ENCODE measurements around the gene RYR2. TPM values are rescaled to one million over a fixed set of nuclear protein-coding genes. Genes with fewer than 3 reads are reported as not detected.

RYR2 gene
- polyA plus RNA-seq, 2 of the 4 experiments (the other 2 are of a cell fraction) = 0.06 TPM; not detected in 1

DNA sequence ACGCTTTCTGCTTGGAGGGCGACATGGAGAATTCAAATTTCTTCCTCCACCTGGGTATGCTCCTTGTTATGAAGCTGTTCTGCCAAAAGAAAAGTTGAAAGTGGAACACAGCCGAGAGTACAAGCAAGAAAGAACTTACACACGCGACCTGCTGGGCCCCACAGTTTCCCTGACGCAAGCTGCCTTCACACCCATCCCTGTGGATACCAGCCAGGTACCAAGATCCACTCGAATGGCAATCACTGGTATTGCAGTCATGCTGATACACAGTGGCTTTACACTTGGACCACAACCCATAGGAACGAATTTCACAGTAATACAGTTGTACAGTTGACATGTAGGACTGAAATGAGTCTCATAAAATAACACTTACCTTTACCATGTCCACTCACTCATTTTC, 461.3 kb downstream of the RYR2 start:
- ATAC-seq (no peak), FAIRE-seq (no peak), DNase-seq (ENCODE audit: low read depth in 1 of 2, low spot score in 1 of 2) (no peak)
- Histone ChIP-seq H3K9me3 (no peaks in the 10 kb centered on the region), H3K4me1 (no peaks in the 10 kb centered on the region), H3K4me3 (no peak overlapping the region), H3K4me2 (no peak overlapping the region), H3K27ac (no peak overlapping the region)
- WGBS (ENCODE audit: missing lambda C conversion rate) = 29% methylated on average over 8 of the region's 8 CpGs
- POLR2A ChIA-PET = no interaction called here
- CTCF ChIA-PET = no interaction called here
- no peak for TF ChIP-seq RFX5 (IDR thresholded peaks at IDR 0.05)
- no peak for TF ChIP-seq HOXA7 (CRISPR knock-in tag; IDR thresholded peaks at IDR 0.05)
- TF ChIP-seq HDAC2 (IDR thresholded peaks at IDR 0.05) = no peak
- TF ChIP-seq TP53 (CRISPR knock-in tag; IDR thresholded peaks at IDR 0.05) = no peak
- TF ChIP-seq BHLHE40 (IDR thresholded peaks at IDR 0.05; ENCODE audit: low read depth, low read length) = no peak
- no peak for TF ChIP-seq MAFK (IDR thresholded peaks at IDR 0.05; ENCODE audit: partially characterized antibody)
- no peak for TF ChIP-seq ZFP36 (IDR thresholded peaks at IDR 0.05; ENCODE audit: borderline replicate concordance, partially characterized antibody)
- no peak for TF ChIP-seq TFCP2L1 (CRISPR knock-in tag; IDR thresholded peaks at IDR 0.05)
- no peak for TF ChIP-seq NFE2L2 (conservative IDR thresholded peaks at IDR 0.05; ENCODE audit: low read length)
- TF ChIP-seq, protein P1, sequence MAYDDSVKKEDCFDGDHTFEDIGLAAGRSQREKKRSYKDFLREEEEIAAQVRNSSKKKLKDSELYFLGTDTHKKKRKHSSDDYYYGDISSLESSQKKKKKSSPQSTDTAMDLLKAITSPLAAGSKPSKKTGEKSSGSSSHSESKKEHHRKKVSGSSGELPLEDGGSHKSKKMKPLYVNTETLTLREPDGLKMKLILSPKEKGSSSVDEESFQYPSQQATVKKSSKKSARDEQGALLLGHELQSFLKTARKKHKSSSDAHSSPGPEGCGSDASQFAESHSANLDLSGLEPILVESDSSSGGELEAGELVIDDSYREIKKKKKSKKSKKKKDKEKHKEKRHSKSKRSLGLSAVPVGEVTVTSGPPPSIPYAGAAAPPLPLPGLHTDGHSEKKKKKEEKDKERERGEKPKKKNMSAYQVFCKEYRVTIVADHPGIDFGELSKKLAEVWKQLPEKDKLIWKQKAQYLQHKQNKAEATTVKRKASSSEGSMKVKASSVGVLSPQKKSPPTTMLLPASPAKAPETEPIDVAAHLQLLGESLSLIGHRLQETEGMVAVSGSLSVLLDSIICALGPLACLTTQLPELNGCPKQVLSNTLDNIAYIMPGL (CRISPR knock-in tag; IDR thresholded peaks at IDR 0.05; ENCODE audit: borderline replicate concordance) = no peak
- TF ChIP-seq, protein P2, sequence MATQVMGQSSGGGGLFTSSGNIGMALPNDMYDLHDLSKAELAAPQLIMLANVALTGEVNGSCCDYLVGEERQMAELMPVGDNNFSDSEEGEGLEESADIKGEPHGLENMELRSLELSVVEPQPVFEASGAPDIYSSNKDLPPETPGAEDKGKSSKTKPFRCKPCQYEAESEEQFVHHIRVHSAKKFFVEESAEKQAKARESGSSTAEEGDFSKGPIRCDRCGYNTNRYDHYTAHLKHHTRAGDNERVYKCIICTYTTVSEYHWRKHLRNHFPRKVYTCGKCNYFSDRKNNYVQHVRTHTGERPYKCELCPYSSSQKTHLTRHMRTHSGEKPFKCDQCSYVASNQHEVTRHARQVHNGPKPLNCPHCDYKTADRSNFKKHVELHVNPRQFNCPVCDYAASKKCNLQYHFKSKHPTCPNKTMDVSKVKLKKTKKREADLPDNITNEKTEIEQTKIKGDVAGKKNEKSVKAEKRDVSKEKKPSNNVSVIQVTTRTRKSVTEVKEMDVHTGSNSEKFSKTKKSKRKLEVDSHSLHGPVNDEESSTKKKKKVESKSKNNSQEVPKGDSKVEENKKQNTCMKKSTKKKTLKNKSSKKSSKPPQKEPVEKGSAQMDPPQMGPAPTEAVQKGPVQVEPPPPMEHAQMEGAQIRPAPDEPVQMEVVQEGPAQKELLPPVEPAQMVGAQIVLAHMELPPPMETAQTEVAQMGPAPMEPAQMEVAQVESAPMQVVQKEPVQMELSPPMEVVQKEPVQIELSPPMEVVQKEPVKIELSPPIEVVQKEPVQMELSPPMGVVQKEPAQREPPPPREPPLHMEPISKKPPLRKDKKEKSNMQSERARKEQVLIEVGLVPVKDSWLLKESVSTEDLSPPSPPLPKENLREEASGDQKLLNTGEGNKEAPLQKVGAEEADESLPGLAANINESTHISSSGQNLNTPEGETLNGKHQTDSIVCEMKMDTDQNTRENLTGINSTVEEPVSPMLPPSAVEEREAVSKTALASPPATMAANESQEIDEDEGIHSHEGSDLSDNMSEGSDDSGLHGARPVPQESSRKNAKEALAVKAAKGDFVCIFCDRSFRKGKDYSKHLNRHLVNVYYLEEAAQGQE (IDR thresholded peaks at IDR 0.05) = no peak

DNA sequence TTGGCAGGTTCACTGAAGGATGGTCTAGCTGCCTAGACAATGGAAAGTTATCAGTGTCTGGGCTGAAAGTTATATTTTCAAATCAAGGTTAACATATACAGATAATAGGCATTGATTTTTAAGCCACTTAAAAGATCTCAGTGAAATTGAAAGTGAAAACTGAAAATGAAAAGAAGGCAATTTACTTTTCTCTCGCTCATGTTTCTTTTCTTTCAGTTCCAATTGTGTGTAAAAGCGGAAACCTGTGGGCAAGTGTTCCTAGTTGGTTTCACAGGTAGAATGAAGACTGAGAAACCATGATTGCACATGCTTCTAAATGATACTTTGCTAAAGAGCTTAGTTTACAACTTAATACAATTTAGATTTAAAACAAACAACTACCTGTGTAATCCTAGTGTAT, 465.0 kb downstream of the RYR2 start:
- CTCF ChIA-PET = interaction anchor here (0.6 to 1.1 kb wide), 2 partner anchors 9 to 525 kb away, joined by 3 read pairs; no protein-coding TSS in a partner anchor
- DNase-seq (ENCODE audit: low read depth in 1 of 2, low spot score in 1 of 2) (no peak), ATAC-seq (no peak), FAIRE-seq (no peak)
- POLR2A ChIA-PET = no interaction called here
- Histone ChIP-seq H3K4me1 (no peaks in the 10 kb centered on the region), H3K4me2 (0 out of 3 replicates have a peak overlapping the region, but pooled peaks have one; percentile 10), H3K9me3 (no peaks in the 10 kb centered on the region), H3K4me3 (no peak overlapping the region), H3K27ac (no peak overlapping the region)
- 32% methylated on average over 2 of the region's 2 CpGs for WGBS (ENCODE audit: missing lambda C conversion rate)
- TF ChIP-seq, protein P3, sequence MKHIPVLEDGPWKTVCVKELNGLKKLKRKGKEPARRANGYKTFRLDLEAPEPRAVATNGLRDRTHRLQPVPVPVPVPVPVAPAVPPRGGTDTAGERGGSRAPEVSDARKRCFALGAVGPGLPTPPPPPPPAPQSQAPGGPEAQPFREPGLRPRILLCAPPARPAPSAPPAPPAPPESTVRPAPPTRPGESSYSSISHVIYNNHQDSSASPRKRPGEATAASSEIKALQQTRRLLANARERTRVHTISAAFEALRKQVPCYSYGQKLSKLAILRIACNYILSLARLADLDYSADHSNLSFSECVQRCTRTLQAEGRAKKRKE (CRISPR knock-in tag; IDR thresholded peaks at IDR 0.05; ENCODE audit: low read depth) = no peak
- no peak for TF ChIP-seq CBX2 (IDR thresholded peaks at IDR 0.05; ENCODE audit: borderline replicate concordance, low read depth)
- no peak for TF ChIP-seq TFCP2L1 (CRISPR knock-in tag; IDR thresholded peaks at IDR 0.05)
- TF ChIP-seq, protein P4, sequence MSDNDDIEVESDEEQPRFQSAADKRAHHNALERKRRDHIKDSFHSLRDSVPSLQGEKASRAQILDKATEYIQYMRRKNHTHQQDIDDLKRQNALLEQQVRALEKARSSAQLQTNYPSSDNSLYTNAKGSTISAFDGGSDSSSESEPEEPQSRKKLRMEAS (IDR thresholded peaks at IDR 0.05) = no peak
- TF ChIP-seq RAD21 (conservative IDR thresholded peaks at IDR 0.05 in 1 of 2, IDR thresholded peaks at IDR 0.05 in 1 of 2) = no peak
- TF ChIP-seq RCOR1 (IDR thresholded peaks at IDR 0.05; ENCODE audit: low read depth, low read length) = no peak
- TF ChIP-seq ZFP36 (IDR thresholded peaks at IDR 0.05; ENCODE audit: borderline replicate concordance, partially characterized antibody) = no peak
- TF ChIP-seq PHF8 (IDR thresholded peaks at IDR 0.05; ENCODE audit: borderline replicate concordance, low read depth) = no peak
- TF ChIP-seq MAZ (IDR thresholded peaks at IDR 0.05; ENCODE audit: borderline replicate concordance, low read depth, low read length) = no peak
- TF ChIP-seq, protein P5, sequence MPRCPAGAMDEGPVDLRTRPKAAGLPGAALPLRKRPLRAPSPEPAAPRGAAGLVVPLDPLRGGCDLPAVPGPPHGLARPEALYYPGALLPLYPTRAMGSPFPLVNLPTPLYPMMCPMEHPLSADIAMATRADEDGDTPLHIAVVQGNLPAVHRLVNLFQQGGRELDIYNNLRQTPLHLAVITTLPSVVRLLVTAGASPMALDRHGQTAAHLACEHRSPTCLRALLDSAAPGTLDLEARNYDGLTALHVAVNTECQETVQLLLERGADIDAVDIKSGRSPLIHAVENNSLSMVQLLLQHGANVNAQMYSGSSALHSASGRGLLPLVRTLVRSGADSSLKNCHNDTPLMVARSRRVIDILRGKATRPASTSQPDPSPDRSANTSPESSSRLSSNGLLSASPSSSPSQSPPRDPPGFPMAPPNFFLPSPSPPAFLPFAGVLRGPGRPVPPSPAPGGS (IDR thresholded peaks at IDR 0.05) = no peak
- TF ChIP-seq SREBF2 (IDR thresholded peaks at IDR 0.05) = no peak
- no peak for TF ChIP-seq RNF2 (IDR thresholded peaks at IDR 0.05; ENCODE audit: borderline replicate concordance, low read depth)

All from A549 (cell line).